NCI-H524 (cell line): ENCODE measurements around the gene TENM4.
"Not testable (repeated sequence)": the region's sequence is repeated elsewhere in the genome, so short reads cannot be mapped to it uniquely, and the experiment has no call there.

ENCODE experiments used
- DNase-seq, 2 experiments: peaks; one replicate each; lab custom pipeline; 2025; lab: John Stamatoyannopoulos, UW

TENM4 gene

DNA sequence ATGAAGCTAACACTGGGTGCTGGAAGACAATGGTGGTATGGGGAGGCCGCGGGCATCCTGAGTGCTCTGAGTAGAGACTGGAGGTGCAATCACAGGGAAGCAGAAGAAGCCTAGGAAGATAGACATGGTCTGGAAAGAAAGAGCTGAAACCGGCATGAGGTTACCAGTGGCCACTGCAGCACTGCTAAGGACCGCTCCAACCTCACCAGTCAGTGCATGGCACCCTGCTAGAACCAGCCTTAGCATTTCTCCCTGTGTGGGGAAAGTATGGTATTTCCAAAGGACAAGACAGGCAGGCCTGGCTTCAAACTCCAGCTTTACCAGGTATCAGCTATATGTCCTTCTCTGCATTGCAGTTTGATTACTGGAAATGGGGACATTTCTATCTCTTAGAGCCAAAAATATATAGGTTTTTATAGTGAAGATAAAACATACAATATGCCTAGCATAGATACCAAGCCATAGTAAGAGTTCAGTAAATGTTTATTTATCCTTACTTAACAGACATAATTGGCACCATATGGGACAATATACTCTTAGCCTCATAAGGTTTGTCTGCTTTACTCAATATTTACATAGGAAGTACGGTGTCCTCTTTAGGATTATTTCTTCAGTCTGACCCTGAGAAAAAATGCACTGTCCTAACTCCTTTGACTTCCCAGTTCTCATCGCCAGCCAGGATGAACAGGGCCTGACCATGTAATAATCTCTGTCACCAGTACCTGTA, 231.1 kb downstream of the TENM4 start:
- DNase-seq, result no peak

DNA sequence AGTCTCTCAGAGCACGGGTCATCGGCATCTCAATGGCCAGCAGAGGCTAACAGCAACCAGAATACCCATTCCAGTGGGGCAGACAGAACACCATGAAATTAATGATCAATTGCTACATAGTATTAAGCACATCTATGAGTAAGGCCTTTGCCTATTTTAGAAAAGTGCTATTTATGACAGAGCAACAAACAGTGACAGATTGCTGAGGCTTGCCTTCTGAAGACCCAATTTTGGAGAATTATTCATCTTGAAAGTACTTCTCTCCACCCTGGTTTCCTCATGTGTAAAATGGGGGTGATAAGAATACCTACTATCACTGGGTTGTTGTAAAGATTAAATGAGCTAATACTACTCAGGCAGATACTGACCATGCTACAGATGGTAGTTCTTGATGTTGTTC, 232.7 kb downstream of the TENM4 start:
- no peak for DNase-seq

DNA sequence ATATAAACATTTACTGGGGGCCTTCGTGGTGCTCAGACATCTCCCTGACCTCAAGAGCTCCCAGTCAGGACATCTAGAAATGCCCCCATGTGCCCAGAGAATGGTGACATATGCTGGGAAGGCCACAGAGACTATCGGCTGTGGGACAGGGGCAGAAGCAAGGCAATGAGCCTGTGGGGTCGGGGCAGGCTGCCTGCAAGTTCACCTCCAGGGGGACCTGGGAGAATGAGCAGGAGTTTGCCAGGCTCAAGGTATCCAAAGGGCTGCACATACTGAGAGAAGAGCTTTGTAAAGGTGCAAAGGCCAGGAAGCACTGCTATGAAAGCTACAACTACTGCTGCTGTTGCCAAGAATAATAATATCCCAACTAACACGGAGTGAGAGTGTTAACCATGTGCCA, 233.9 kb downstream of the TENM4 start:
- DNase-seq, result no peak

DNA sequence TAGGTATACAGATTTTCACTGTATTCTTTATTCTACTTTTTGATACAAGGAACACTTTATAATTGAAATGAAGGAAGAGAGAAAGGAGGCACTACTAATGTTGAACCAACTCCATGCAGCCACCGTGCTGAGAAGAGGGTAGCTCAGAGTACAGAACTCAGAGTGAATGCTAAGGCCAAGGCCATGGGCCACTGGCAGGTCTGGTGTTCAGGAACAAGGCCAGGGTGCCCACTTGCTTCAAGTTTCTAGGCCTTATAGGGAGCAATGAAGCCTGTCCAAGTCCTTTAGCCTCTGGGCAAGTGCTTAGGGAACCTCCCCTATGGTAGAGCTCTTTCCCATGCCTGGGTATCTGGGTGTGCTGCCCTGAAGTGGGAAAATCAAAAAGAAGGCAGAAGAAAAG, 235.0 kb downstream of the TENM4 start:
- no peak for DNase-seq

DNA sequence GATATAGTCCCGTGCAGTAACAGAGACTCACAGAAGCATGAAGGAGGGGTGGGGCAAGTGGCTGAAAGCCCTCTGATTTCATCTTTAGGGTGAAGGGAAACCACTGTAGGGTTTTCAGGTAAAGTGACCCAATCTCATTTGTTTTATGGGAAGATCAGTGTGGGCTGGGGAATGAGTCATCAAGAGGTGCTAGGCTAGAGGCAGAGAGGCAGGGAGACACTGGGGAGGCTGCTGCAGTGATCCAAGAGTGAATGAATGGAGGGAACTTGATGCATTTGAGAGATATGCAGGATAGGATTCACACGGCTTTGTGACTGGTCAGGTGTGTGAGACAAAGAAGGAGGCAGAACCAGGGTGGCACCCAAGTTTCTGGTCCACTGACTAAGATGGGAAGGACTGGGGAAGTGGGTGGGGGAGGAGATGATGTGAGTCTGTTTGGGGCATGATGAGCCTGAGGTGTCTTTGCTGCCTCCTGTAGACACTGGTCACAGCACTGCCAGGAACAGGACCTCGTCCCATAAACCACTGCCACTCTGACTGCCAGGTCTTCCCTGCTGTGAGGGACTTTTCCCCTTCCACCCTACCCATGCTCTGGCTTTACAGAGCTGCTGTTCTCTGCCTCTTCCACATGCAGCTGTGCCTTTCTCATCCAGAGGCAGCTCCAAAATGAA, 239.0 kb downstream of the TENM4 start:
- DNase-seq, result no peak

DNA sequence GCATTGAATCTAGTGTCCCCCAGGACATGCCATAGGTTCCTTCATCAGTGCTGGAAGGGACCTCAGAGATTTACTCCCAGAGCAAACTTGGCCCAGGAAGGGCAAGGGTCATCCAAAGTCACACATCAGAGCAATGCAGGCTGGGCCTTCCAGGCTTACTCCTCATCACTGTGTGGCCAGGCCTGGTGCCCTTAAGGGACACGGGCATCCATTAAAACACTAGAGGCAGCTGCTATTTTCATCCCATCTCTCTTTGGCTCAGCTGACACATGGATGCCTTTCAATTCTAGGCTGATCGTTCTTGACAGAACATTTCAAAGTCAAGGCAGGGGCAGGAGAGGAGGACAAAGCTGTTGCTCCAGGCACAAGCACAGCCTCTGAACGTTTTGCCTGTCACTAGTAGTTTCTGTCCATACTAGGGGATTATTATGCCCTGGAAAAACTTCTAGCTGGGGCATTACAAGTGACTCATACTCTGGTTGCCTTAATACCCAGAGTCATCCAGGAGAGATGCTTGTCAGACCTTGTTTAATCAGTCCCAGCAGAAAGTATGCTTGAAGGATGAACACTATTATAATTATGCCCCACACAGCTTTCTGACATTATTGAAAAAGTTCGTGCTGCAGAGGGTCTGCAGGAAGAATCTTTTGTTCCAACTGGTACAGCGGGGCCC, 240.3 kb downstream of the TENM4 start:
- no peak for DNase-seq

DNA sequence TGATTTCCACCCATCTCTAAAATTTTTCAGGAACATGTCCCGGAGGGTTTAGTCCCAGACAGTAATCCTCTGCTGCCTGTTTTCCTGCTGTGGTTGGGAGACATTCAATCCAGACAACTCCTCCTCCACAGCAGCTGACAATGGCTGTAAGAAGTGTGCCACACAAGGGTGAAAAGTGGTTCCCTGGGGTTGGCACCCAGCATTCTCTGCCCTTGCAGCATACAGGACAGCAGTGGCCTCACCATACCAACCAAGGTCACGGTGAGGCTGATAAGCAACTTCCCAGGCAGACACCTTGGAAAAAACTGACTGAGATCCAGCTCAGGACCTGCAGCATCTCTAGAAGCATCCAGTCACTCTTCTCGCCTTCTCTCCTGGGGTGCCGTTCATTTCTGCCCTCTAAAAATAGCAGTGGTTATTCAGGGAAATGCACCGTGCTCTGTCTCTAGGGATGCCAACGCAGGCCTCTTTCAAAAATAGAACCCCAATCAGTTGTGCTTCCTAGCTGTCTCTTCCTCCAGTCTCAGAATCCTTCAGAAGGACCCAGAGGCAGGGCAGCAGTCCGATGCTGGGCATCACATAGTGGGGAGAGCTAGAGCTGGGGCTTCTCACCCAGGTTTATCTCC, 241.0 kb downstream of the TENM4 start:
- no peak for DNase-seq

DNA sequence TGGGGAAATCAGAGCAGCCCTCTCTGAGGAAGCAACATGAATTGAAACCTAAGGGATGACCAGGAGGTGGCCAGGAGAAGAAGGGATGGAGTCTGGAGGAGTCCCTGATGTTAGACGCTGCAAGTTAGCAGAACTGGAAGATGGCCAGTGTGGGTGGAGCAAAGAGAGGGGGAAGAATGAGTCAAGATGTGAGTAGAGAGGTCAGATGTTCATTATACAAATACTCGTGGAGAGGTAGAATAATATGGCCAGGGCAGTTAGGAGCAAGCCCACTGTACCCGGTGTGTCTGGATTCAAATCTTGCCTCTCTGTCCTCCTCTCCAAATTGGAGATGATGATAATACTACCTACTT, 242.0 kb downstream of the TENM4 start:
- no peak for DNase-seq

DNA sequence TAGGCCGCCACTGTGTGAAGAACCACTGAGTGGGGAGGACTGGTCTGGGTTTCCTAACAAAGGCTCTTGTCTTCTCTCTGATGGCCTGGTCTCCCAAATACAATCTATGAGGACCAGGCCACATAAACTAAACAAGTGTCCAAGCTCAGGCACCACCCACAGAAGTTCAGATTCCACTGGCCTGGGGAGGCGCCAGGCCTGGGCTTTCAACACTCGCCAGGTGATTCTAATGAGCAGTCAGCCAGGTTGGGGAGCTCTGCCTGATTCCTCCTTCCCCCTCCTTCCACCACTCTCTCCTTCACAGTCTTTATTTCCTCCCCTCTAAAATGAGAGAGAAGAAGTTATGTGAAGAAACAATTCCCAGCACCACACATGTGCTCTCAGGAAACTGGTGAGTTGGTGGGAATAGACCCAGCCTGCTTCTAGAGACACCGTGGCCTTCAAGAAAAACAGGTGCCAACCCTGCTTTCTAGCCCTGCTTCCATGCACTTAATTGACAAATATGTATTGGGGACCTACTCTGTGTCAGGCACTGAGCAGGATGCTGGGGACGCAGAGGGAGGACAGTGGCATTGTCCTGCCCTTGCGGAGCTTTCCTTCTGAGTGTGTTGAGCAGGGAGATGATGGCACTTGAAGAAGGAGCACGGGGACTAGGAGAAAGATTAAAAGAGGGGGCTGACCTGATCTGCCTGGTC, 242.5 kb downstream of the TENM4 start:
- DNase-seq, result no peak

DNA sequence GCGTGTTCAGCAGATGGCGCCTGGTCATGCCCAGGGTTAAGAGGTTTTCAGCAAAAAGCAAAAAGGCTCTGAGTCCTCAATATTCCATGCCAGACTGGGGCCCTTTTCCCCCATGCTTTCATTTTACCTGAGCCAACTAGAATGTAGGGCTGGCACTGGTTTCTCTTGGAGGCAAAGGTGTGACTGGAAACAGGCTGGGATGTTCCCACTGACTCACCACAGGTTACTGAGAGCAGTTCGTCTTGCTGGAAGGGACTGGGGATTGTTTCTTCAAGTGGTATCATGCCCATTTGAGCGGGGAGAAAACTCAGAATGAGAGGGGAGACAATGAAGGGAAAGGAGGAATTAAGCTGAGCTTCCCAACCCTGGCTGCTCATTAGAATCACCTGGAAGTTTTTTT, 243.9 kb downstream of the TENM4 start:
- no peak for DNase-seq

DNA sequence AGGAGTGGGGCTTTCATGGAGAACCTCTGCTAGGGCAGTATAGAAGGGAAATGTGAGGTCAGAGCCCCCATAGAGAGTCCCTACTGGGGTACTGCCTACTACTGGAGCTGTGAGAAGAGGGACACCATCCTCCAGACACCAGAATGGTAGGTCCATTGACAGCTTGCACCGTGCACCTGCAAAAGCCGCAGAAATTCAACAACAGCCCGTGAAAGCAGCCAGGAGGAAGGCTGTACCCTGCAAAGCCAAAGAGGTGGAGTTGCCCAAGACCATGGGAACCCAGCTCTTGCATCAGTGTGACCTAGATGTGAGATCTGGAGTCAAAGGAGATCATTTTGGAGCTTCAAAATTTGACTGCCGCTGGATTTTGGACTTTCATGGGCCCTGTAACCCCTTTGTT, 245.6 kb downstream of the TENM4 start:
- no peak for DNase-seq

DNA sequence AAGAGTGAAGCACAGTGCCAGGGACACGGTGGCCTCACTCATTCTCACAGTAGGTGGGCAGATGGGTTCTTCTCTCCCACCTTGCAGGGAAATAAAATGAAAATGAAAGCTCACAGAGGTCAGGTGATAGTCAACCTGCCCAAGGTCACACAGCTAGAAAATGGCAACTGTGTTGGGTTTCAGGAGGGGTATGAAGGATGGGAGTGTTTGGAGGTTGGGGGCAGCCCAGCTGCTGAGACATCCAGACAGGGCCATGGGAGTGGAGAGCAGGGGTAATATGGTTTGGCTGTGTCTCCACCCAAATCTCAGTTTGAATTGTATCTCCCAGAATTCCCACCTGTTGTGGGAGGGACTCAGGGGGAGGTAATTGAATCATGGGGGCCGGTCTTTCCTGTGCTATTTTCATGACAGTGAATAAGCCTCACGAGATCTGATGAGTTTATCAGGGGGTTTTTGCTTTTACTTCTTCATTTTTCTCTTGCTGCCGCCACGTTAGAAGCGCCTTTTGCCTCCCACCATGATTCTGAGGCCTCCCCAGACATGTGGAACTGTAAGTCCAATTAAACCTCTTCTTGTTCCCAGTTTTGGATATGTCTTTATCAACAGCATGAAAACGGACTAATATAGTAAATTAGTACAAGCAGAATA, 247.0 kb downstream of the TENM4 start:
- DNase-seq, result no peak

DNA sequence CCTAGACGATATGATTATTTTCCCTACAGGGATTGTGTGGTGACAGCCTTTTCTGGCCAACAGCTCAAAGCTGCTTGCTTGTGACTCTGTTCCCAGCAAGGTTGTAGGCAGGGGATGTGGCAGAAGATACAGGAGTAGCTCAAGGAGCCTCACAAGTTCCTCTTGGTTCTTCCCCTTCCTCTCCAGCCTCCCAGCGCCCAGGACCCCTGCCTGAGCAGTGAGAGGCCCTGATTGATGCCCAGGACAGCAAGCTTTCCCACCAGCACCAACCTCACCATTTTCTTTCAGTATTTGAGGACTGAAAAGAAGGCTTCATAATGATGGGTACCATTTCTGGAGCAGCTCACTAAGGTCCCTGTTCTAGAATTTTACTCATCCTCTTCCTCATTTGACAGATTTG, 248.0 kb downstream of the TENM4 start:
- no peak for DNase-seq

DNA sequence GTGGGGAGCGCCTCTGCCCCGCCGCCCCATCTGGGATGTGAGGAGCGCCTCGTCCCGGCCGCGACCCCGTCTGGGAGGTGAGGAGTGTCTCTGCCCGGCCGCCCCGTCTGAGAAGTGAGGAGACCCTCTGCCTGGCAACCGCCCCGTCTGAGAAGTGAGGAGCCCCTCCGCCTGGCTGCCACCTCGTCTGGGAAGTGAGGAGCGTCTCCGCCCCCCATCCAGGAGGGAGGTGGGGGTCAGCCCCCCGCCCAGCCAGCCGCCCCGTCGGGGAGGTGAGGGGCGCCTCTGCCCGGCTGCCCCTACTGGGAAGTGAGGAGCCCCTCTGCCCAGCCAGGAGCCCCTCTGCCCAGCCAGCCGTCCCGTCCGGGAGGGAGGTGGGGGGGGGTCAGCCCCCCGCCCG, 249.1 kb downstream of the TENM4 start:
- not testable (repeated sequence) for DNase-seq

DNA sequence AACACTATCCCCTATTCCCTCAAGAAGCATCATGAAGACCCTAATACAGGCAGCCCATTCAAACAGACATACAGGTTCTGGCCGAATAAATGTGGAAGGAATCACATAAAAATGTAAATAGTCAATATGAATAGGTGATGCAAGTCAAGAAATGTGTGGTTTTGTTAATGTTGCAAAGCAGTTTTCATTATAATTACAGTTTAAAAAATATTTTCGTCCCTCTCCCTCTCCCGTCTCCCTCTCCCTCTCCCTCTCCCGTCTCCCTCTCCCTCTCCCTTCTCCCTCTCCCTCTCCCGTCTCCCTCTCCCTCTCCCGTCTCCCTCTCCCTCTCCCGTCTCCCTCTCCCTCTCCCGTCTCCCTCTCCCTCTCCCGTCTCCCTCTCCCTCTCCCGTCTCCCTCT, 250.3 kb downstream of the TENM4 start:
- not testable (repeated sequence) for DNase-seq

DNA sequence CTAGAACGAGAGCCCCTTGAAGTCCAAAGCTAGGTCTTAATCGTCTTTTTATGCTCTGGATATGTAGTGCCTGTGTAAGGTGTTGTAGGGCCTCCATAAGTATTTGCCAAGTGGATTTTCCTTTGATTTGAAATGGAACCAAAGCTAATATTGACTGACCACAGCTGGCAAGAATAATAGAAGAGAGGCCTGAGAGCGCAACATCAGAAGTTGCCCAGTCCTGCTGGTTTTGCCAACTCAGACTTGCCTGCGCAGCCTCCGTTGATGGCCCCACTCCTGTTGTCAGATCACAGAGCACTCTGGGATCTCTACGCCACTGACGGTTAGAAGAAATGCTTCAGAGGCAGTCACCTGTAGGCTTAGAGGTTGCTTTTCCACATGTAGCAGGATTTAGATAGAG, 251.2 kb downstream of the TENM4 start:
- no peak for DNase-seq

DNA sequence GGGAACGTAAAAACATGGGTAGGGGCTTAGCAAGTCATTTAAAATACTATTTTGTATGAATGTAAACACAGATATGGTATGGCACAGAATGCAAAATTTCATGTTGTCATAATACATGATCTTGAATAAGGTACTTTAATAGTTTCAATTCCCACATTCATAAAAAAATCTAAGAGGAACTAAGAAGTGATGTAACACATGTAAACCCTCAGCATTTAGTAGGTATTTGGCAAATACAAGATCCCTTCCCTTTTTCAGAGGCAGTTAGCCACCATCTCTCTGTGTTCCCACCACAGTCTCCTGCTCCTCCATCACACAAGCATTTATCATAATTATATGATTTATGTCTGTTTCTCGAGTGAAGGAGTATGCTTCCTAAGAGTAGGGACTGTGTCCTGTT, 251.8 kb downstream of the TENM4 start:
- DNase-seq, result no peak

DNA sequence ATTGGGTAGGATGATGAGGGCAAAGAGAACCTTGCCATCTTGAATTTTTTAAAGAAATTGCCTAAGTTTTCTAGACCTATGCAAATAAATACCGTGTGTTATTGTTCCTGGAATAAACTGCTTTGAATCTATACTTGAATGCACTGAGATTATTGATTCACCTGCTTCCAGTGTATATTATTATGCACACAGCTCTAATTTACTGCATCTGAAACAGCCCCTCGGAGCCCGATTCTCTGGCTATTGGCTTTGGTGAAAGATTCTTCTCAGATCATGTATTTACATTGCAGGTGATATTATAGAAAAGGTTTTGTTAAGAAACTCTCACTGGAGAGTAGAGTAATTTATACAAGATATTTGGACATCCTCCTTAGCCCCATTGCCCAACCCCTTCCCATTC, 254.2 kb downstream of the TENM4 start:
- no peak for DNase-seq

DNA sequence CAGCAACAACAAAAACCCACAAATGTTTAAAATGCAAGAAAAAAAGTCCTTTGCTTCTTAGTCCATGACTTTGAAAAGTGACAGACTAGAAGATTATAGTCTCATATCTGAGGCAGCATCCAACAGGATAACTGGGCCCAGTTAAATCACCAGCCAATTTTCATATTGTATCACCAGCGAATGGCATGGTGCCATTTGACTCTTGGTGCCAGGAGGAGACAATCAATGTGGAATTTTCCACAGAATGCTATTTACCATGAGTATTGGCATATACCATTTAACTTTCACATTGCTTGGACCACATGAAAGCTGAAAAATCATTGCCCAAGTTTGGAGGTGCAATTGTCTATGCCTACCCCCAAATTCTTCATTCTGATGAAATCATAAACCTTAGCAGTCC, 255.5 kb downstream of the TENM4 start:
- DNase-seq, result no peak

DNA sequence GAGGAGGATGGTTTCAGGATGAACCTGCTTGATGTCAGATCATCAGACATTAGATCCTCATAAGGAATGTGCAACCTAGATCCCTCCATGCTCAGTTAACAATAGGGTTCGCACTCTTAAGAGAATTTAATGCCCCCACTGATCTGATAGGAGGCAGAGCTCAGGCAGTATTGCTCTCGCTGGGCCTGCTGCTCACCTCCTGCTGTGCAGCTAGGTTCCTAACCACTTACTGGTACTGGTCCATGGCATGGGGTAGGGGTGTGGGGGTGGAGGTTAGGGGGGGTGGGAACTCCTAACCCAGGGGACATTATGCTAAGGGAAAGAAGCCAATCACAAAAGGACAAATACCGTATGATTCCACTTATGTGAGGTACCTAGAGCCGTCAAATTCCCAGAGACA, 256.5 kb downstream of the TENM4 start:
- DNase-seq, result no peak

DNA sequence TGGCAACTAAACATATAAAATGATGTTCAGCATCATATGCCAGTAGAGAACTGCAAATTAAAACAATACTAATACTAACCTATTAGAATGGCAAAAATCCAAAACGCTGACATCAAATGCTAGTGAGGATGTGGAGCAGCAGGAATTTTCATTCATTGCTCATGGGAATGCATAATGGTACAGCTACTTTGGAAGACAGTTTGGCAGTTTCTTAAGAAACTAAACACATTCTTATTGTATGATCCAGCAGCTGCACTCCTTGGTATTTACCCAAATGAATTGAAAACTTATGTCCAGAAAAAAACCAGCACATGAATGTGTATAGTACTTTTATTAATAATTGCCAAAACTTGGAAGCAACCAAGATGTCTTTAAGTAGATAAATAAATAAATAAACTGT, 258.0 kb downstream of the TENM4 start:
- DNase-seq, result no peak

DNA sequence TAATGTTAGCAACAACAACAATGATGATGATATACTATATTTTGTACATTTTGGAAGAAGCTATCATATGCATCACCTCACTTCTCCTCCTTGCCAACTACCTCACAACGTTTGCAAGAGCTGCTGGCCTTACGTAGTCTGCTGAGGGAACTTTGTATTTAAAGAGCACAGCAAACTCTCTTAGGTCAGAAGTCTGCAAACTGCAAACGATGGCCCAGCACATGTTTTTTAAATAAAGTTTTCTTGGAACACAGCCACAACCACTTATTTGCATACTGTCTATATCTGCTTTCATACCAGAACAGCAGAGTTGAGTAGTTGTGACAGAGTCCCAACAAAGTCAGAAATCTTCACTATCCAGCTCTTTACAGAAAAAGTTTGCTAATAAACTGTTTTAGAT, 261.7 kb downstream of the TENM4 start:
- DNase-seq, result no peak
